Inflammatory macrophage treated with lipopolysaccharide for 1 hour (primary cell): ENCODE data around the gene BRSK1.

Experiments
- DNase-seq, 2 donors: peaks; one replicate each; pipeline ENCODE4 v3.0.0-alpha.2; 2020 to 2022

BRSK1 gene

GRCh38 chr19:55355213-55355821 lies 71.5 kb downstream of the BRSK1 start:
- no peak for DNase-seq

GRCh38 chr19:55358493-55358892 lies 74.7 kb downstream of the BRSK1 start:
- no peak for DNase-seq

- no peak for DNase-seq
These were observed 75.4 kb downstream of the BRSK1 start for GRCh38 chr19:55358943-55359908.

GRCh38 chr19:55360902-55361301 lies 77.1 kb downstream of the BRSK1 start:
- no peak for DNase-seq
